Superior temporal gyrus (tissue), 1 donor: Measurements from ENCODE around the gene CCRL2.
"Not testable (repeated sequence)": the region's sequence is repeated elsewhere in the genome, so short reads cannot be mapped to it uniquely, and the experiment has no call there.

Experiments
- DNase-seq: peaks from one replicate; pipeline ENCODE4 v3.0.0-alpha.2; 2016; ENCODE audit errors: extremely low spot score

Gene CCRL2

GRCh38 chr3:46405301-46406019 lies 1.6 kb upstream of the CCRL2 start:
- DNase-seq, result no peak

- DNase-seq, result no peak
These were observed 644 bp upstream of the CCRL2 start for GRCh38 chr3:46406443-46406787.

- peak; percentile 36 for DNase-seq
These were observed 911 bp downstream of the CCRL2 start for GRCh38 chr3:46407970-46408369.

GRCh38 chr3:46408853-46409252 lies 1.8 kb downstream of the CCRL2 start:
- DNase-seq, result no peak

GRCh38 chr3:46409739-46410489 lies 2.9 kb downstream of the CCRL2 start:
- peak; percentile 29 for DNase-seq

GRCh38 chr3:46410669-46411068 lies 3.6 kb downstream of the CCRL2 start:
- DNase-seq, result no peak

- DNase-seq, result no peak
These were observed 4.2 kb downstream of the CCRL2 start for GRCh38 chr3:46411271-46411670.

- DNase-seq, result no peak
These were observed 5.8 kb downstream of the CCRL2 start for GRCh38 chr3:46412786-46413298.

GRCh38 chr3:46413951-46414350 lies 6.9 kb downstream of the CCRL2 start:
- no peak for DNase-seq

- DNase-seq, result no peak
These were observed 7.7 kb downstream of the CCRL2 start for GRCh38 chr3:46414739-46415138.

GRCh38 chr3:46416125-46416810 lies 9.2 kb downstream of the CCRL2 start:
- no peak for DNase-seq

- DNase-seq, result no peak
These were observed 9.9 kb downstream of the CCRL2 start for GRCh38 chr3:46416811-46417510.

- DNase-seq, result no peak
These were observed 11.0 kb downstream of the CCRL2 start for GRCh38 chr3:46417841-46418611.

GRCh38 chr3:46419816-46420215 lies 12.8 kb downstream of the CCRL2 start:
- DNase-seq, result no peak

GRCh38 chr3:46420931-46421330 lies 13.9 kb downstream of the CCRL2 start:
- no peak for DNase-seq

GRCh38 chr3:46422617-46423016 lies 15.6 kb downstream of the CCRL2 start:
- no peak for DNase-seq

- DNase-seq, result peak; percentile 36
These were observed 16.5 kb downstream of the CCRL2 start for GRCh38 chr3:46423588-46423987.

- DNase-seq, result not testable (repeated sequence)
These were observed 19.4 kb downstream of the CCRL2 start for GRCh38 chr3:46426476-46426875.

GRCh38 chr3:46427404-46427803 lies 20.3 kb downstream of the CCRL2 start:
- DNase-seq, result not testable (repeated sequence)

- DNase-seq, result no peak
These were observed 21.1 kb downstream of the CCRL2 start for GRCh38 chr3:46427916-46428833.
